HCT116 (cell line): ENCODE data around the gene PBX3. TPM values are rescaled to one million over a fixed set of nuclear protein-coding genes. Genes with fewer than 3 reads are reported as not detected.

Experiments
- ATAC-seq: fragments of 200-7000 bp; cut with Tn5 transposase; 2 replicates; pipeline ENCODE4 v1.9.1; 2020; ENCODE audit warnings: mild to moderate bottlenecking, moderate library complexity
- BruUV-seq: library from RNA; stranded (reverse); fragments of 400-500 nt; replicated peaks from 2 replicates; lab custom pipeline; 2021; lab: Mats Ljungman, UMichigan
- CTCF ChIA-PET: fragments of 300-600 bp; sonication (Branson Sonifier 250); formaldehyde crosslinking; loops from one replicate; lab custom pipeline; 2021; ENCODE audit warnings: antibody characterized with exemption; lab: Charles Lee
- POLR2A ChIA-PET: fragments of 300-600, 350-600 bp; sonication (Branson Sonifier 250); formaldehyde crosslinking; loops from one replicate; lab custom pipeline; 2021; ENCODE audit warnings: antibody characterized with exemption; lab: Charles Lee
- RAD21 ChIA-PET, 2 experiments: fragments of 300-600 bp; sonication (Branson Sonifier 250); formaldehyde crosslinking; loops; one replicate each; lab custom pipeline; 2023; ENCODE audit warnings: low total read pairs in 2 of 2; ENCODE audit not compliant: uncharacterized antibody in 2 of 2, unreplicated experiment in 2 of 2, low non-redundant PET in 1 of 2; lab: Charles Lee
- DNase-seq: peaks from one replicate; pipeline ENCODE4 v3.0.0-alpha.2; 2010; ENCODE audit warnings: low read depth, low spot score
- H2AFZ ChIP-seq: fragments of 200-600 bp; shearing (Covaris generic), sonication (generic); 2 replicates; pipeline ENCODE4 v1.6.1; 2017; ENCODE audit warnings: low read depth, mixed run types, mixed read lengths, antibody characterized with exemption, low read length; ENCODE audit not compliant: poor library complexity, severe bottlenecking
- H3K27ac ChIP-seq: 2 replicates; pipeline ENCODE4 v1.5.1; 2012; ENCODE audit warnings: low read depth, low read length
- H3K27me3 ChIP-seq: fragments of 200-600 bp; sonication (generic); 2 replicates; pipeline ENCODE4 v1.6.1; 2016; ENCODE audit warnings: mixed run types, low read length, mixed read lengths; ENCODE audit not compliant: insufficient read depth
- H3K36me3 ChIP-seq, 2 experiments: fragments of 200-500 bp in 1 of 2; fragments of 200-600 bp in 1 of 2; sonication (Bioruptor generic) in 1 of 2; sonication (generic) in 1 of 2; 2 replicates each; pipeline versions ENCODE4 v1.5.1 to v1.6.1; 2014 to 2016; ENCODE audit warnings: low read length in 2 of 2, inconsistent platforms in 1 of 2, mixed read lengths in 1 of 2, mixed run types in 1 of 2; ENCODE audit not compliant: insufficient read depth in 2 of 2, control insufficient read depth in 1 of 2
- H3K4me1 ChIP-seq, 2 experiments: fragments of 200-600 bp in 1 of 2; sonication (generic) in 1 of 2; 2 replicates each; pipeline versions ENCODE4 v1.5.1 to v1.6.1; 2012 to 2017; ENCODE audit warnings: low read length in 2 of 2, inconsistent platforms in 1 of 2, mild to moderate bottlenecking in 1 of 2, mixed read lengths in 1 of 2, mixed run types in 1 of 2, moderate library complexity in 1 of 2; ENCODE audit not compliant: insufficient read depth in 2 of 2, control insufficient read depth in 1 of 2
- H3K4me2 ChIP-seq: fragments of 200-600 bp; sonication (generic); 2 replicates; pipeline ENCODE4 v1.6.1; 2017; ENCODE audit warnings: mixed run types, low read length, mixed read lengths
- H3K4me3 ChIP-seq, 2 experiments: fragments of 200-600 bp in 1 of 2; sonication (generic) in 1 of 2; replicated peaks in 1 of 2; 2 replicates each; pipeline ENCODE4 v1.5.1; 2011 to 2016; ENCODE audit warnings: low read length in 2 of 2, control low read depth in 1 of 2, low read depth in 1 of 2, mild to moderate bottlenecking in 1 of 2, mixed read lengths in 1 of 2, mixed run types in 1 of 2
- H3K79me2 ChIP-seq: fragments of 200-600 bp; sonication (generic); 2 replicates; pipeline ENCODE4 v1.6.1; 2017; ENCODE audit warnings: mild to moderate bottlenecking, mixed run types, low read length, moderate library complexity, mixed read lengths; ENCODE audit not compliant: insufficient read depth
- H3K9ac ChIP-seq: fragments of 200-600 bp; sonication (generic); 2 replicates; pipeline ENCODE4 v1.6.1; 2016; ENCODE audit warnings: low read length, mixed read lengths
- H3K9me2 ChIP-seq: fragments of 200-600 bp; sonication (generic), shearing (Covaris generic); 2 replicates; pipeline ENCODE4 v1.6.1; 2017; ENCODE audit warnings: mixed run types, mild to moderate bottlenecking, moderate library complexity; ENCODE audit not compliant: insufficient read depth
- H3K9me3 ChIP-seq, 2 experiments: fragments of 200-500 bp in 1 of 2; fragments of 200-600 bp in 1 of 2; sonication (Bioruptor generic) in 1 of 2; sonication (generic) in 1 of 2; 2 replicates each; pipeline ENCODE4 v1.6.1; 2014 to 2017; ENCODE audit warnings: low read length in 2 of 2, mixed read lengths in 2 of 2, inconsistent platforms in 1 of 2, low read depth in 1 of 2, mild to moderate bottlenecking in 1 of 2, mixed run types in 1 of 2, moderate library complexity in 1 of 2; ENCODE audit not compliant: control insufficient read depth in 1 of 2, insufficient read depth in 1 of 2
- H4K20me1 ChIP-seq: fragments of 200-600 bp; sonication (generic), shearing (Covaris generic); 2 replicates; pipeline ENCODE4 v1.6.1; 2017; ENCODE audit warnings: mixed run types, mild to moderate bottlenecking, moderate library complexity; ENCODE audit not compliant: insufficient read depth
- ATF3 ChIP-seq: IDR thresholded peaks from 2 replicates; pipeline ENCODE4 v1.6.1; 2012
- CBX3 ChIP-seq: IDR thresholded peaks from 2 replicates; pipeline ENCODE4 v1.6.1; 2012; ENCODE audit warnings: low read depth
- CTCF ChIP-seq, 3 experiments: fragments of 200-600 bp in 1 of 3; sonication (generic) in 1 of 3; IDR thresholded peaks in 2 of 3; conservative IDR thresholded peaks in 1 of 3; 2 replicates each; pipeline ENCODE4 v1.5.1; 2012 to 2017; ENCODE audit warnings: low read depth in 2 of 3, low read length in 2 of 3, antibody characterized with exemption in 1 of 3, borderline replicate concordance in 1 of 3, control low read depth in 1 of 3, mild to moderate bottlenecking in 1 of 3, mixed read lengths in 1 of 3, mixed run types in 1 of 3, moderate library complexity in 1 of 3; ENCODE audit not compliant: insufficient read depth in 1 of 3
- EZH2phosphoT487 ChIP-seq: fragments of 200-600 bp; IDR thresholded peaks from 2 replicates; pipeline ENCODE4 v1.6.1; 2018; ENCODE audit warnings: antibody characterized with exemption, borderline replicate concordance
- FOSL1 ChIP-seq: IDR thresholded peaks from 2 replicates; pipeline ENCODE4 v1.6.1; 2012; ENCODE audit warnings: low read depth
- POLR2A ChIP-seq: IDR thresholded peaks from 2 replicates; pipeline ENCODE4 v1.7.0; 2011; ENCODE audit warnings: borderline replicate concordance; ENCODE audit not compliant: insufficient read depth, insufficient read length; ENCODE audit errors: extremely low read depth
- SIN3A ChIP-seq: IDR thresholded peaks from 2 replicates; pipeline ENCODE4 v1.6.1; 2012; ENCODE audit warnings: low read depth
- SP1 ChIP-seq: IDR thresholded peaks from 2 replicates; pipeline ENCODE4 v1.6.1; 2012; ENCODE audit warnings: low read depth
- SRF ChIP-seq: IDR thresholded peaks from 2 replicates; pipeline ENCODE4 v1.6.1; 2012; ENCODE audit warnings: low read depth
- TCF7L2 ChIP-seq: IDR thresholded peaks from 2 replicates; pipeline ENCODE4 v1.7.0; 2011; ENCODE audit warnings: borderline replicate concordance, inconsistent platforms; ENCODE audit not compliant: insufficient read depth, insufficient read length; ENCODE audit errors: extremely low read depth
- YY1 ChIP-seq: IDR thresholded peaks from 2 replicates; pipeline ENCODE4 v1.6.1; 2011; ENCODE audit warnings: low read length, low read depth, moderate library complexity, mild to moderate bottlenecking; ENCODE audit not compliant: insufficient replicate concordance; ENCODE audit errors: extremely low read depth
- ZFX ChIP-seq: fragments of 450-650 bp; IDR thresholded peaks from 2 replicates; pipeline ENCODE4 v1.6.1; 2017
- intact Hi-C: fragments of 100-400 bp; cut with micrococcal nuclease; formaldehyde crosslinking; loops from 2 replicates; pipeline ENCODE4 v1.10.0; 2022
- total RNA-seq: library from RNA; stranded (reverse); gene quantifications from one replicate; pipeline ENCODE4 v1.2.1, GENCODE V29; 2021; ENCODE audit not compliant: unreplicated experiment
- TF ChIP-seq, protein P1 (sequence below): IDR thresholded peaks from 2 replicates; pipeline ENCODE4 v1.6.1; 2011; ENCODE audit warnings: mild to moderate bottlenecking, low read length, moderate library complexity; ENCODE audit not compliant: insufficient replicate concordance; ENCODE audit errors: extremely low read depth

PBX3 gene
- total RNA-seq, 1 experiment from 2014 or later, result 13.5 TPM

- TF ChIP-seq TCF7L2, result no peak
- no peak for TF ChIP-seq SP1
- DNase-seq (no peak), ATAC-seq (peak; percentile 31)
- Histone ChIP-seq H2AFZ (peak overlapping the region; percentile 94), H3K27ac (peak overlapping the region; percentile 27; the same call in 1 of the 2 replicates), H3K79me2 (peaks cover 44% of the 10 kb centered on the region), H3K4me2 (peak overlapping the region; percentile 94), H3K27me3 (no peaks in the 10 kb centered on the region), H3K36me3 (no peaks in the 10 kb centered on the region; a peak in 1 of 4 replicates), H3K9me2 (no peaks in the 10 kb centered on the region), H3K4me3 (peak overlapping the region; percentile 37 to 71), H3K9me3 (no peaks in the 10 kb centered on the region), H4K20me1 (no peaks in the 10 kb centered on the region), H3K9ac (peak overlapping the region; percentile 91), H3K4me1 (peaks cover 11 to 17% of the 10 kb centered on the region in 2 experiments; a peak in 3 of 4 replicates)
- POLR2A ChIA-PET, result interaction anchor here (0.8 to 1.5 kb wide), 5 partner anchors 8 to 45 kb away, joined by 3 to 5 read pairs (median 3); no protein-coding TSS in a partner anchor
- CTCF ChIA-PET, result interaction anchor here (1.0 kb wide), 1 partner anchor 8 kb away, joined by 3 read pairs; no protein-coding TSS in a partner anchor
- intact Hi-C loops, result no loop called here
- RAD21 ChIA-PET, result no interaction called here
- BruUV-seq, result TSS peak; percentile 93
Measured at GRCh38 chr9:125707472-125707804, 39.7 kb upstream of the PBX3 start.

DNA sequence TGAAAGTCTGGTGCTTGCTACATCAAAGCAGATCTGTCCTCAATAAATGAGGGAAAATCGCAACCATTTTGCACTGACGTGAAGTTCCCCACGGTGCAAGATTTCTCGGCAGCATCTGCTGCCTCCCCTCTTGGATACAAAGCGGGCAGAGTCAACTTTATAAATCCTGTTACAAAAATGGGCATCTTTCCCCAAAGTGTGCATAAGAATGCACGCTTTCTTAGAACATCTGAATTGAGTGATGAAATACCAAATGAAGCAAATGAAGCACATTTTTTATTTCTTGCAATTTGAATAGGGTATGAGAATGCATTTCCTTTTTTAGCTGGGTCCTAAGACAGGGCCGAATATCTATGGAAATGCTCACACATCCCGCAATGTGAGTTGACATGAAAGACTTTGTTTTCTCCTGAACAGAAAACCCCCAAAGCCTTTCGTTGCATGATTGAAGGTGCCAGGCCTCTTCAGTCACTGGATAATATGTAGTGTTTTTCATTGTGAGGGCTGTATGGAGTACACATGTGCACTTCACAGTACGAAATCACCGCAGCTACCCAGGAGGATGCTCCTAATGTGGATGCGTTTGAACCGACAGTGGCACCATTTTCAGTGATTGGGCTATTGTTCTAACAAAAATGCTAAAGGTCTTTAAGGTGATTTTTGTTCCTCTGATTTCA, 20.6 kb upstream of the PBX3 start:
- no peak overlapping the region for H3K27ac ChIP-seq
- no peak overlapping the region for H3K9ac ChIP-seq
- H3K4me1 ChIP-seq, result no peaks in the 10 kb centered on the region
- ChIA-PET RAD21 (no interaction called here), CTCF (no interaction called here), POLR2A (no interaction called here)
- intact Hi-C loops, result no loop called here
- H3K4me3 ChIP-seq, result no peak overlapping the region
- no peaks in the 10 kb centered on the region for H3K9me2 ChIP-seq
- BruUV-seq, result no TSS peak
- no peaks in the 10 kb centered on the region for H3K36me3 ChIP-seq
- no peaks in the 10 kb centered on the region for H3K27me3 ChIP-seq
- no peak for DNase-seq
- ATAC-seq, result no peak
- H3K4me2 ChIP-seq, result no peak overlapping the region
- no peak overlapping the region for H2AFZ ChIP-seq
- H4K20me1 ChIP-seq, result no peaks in the 10 kb centered on the region
- no peaks in the 10 kb centered on the region for H3K9me3 ChIP-seq
- no peaks in the 10 kb centered on the region for H3K79me2 ChIP-seq
- TF ChIP-seq CBX3, result no peak
- TF ChIP-seq CTCF (IDR thresholded peaks at IDR 0.05 in 2 of 3, conservative IDR thresholded peaks at IDR 0.05 in 1 of 3; ENCODE audit: borderline replicate concordance in 1 of 3, insufficient read depth in 1 of 3, low read depth in 2 of 3, low read length in 2 of 3), result no peak
- TF ChIP-seq, protein P1, sequence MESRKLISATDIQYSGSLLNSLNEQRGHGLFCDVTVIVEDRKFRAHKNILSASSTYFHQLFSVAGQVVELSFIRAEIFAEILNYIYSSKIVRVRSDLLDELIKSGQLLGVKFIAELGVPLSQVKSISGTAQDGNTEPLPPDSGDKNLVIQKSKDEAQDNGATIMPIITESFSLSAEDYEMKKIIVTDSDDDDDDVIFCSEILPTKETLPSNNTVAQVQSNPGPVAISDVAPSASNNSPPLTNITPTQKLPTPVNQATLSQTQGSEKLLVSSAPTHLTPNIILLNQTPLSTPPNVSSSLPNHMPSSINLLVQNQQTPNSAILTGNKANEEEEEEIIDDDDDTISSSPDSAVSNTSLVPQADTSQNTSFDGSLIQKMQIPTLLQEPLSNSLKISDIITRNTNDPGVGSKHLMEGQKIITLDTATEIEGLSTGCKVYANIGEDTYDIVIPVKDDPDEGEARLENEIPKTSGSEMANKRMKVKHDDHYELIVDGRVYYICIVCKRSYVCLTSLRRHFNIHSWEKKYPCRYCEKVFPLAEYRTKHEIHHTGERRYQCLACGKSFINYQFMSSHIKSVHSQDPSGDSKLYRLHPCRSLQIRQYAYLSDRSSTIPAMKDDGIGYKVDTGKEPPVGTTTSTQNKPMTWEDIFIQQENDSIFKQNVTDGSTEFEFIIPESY, result no peak
- no peak for TF ChIP-seq ATF3
- no peak for TF ChIP-seq EZH2phosphoT487
- no peak for TF ChIP-seq SP1
- no peak for TF ChIP-seq POLR2A
- no peak for TF ChIP-seq YY1
- no peak for TF ChIP-seq ZFX
- no peak for TF ChIP-seq SRF
- no peak for TF ChIP-seq SIN3A
- TF ChIP-seq FOSL1, result no peak
